Embryonic facial prominence (tissue), 1 donor: Measurements from ENCODE around the gene CHST6.
"Not testable (repeated sequence)": the region's sequence is repeated elsewhere in the genome, so short reads cannot be mapped to it uniquely, and the experiment has no call there.

Source experiments
- DNase-seq: peaks from one replicate; pipeline ENCODE4 v3.0.0-alpha.2; 2016; ENCODE audit errors: extremely low spot score

Gene CHST6

DNA sequence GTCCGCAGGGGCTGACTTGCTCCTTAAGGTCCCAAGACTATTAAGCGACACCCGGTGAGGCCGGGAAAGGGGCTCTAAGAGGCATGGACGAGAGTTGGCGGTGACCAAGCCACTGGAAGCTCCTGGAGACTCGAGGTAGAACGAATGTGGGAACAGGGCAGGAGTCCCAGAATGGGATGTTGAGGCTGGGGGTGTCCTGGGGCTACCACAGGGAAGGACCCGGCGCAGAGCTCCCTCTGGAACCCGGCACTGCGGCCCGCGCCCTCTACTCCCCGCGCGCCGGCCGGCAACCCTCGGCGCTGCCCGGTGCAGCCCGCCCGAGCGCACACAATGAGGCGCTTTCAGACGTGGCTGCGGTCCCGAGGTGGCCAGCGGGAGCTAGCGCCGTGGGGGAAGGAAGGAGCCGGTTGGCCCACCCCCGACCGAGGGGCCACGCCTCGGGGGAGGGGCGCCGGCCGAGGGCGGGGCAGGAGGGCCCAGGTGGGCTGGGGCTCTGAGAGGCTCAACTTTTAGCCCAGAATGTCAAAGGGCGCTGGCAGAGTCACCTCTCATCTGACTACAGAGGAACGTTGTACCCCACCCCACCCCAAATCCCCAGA lies at the start of gene CHST6:
Gene CHST6, minus strand, starts transcription at position 366 of the 599 bp plus-strand sequence. CDS start 15,613 bp downstream, outside the sequence.
- DNase-seq, result no peak

DNA sequence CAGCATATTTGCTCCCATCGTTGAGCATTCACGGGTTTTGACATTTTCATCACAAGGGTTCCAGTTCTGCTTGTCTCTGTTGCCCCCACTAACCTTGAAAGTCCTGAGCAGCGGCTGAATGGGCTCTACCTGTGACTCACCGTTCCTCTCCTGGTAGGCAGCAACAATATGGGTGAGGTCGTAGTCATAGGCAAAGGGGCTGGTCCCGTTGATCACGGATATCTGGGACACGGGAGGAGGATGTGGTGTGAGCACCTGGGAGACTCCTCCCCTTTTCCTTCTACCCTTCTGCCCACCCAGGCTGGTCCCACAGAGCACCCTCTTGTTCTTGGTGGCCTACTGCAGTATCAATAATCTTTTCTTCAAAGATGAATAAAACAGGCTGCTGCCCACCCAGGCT lies 47.2 kb upstream of the CHST6 start:
- not testable (repeated sequence) for DNase-seq

DNA sequence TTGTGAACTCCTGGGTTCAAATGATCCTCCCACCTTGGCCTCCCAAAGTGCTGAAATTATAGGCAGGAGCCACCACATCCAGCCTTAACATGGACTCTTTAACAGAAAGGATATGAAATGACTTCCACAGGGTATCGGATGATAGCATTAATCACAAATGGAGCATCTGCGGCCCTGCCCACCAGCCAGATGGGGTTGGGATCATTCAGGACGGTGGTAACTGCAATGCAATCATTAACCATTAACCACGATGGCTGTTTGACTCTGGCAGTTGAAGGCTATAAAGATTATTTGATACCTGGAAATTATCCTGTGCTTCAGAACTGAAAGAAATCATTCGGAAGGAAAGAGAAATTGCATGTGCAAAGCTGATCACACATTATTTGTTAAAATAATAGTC lies 46.0 kb upstream of the CHST6 start:
- no peak for DNase-seq

DNA sequence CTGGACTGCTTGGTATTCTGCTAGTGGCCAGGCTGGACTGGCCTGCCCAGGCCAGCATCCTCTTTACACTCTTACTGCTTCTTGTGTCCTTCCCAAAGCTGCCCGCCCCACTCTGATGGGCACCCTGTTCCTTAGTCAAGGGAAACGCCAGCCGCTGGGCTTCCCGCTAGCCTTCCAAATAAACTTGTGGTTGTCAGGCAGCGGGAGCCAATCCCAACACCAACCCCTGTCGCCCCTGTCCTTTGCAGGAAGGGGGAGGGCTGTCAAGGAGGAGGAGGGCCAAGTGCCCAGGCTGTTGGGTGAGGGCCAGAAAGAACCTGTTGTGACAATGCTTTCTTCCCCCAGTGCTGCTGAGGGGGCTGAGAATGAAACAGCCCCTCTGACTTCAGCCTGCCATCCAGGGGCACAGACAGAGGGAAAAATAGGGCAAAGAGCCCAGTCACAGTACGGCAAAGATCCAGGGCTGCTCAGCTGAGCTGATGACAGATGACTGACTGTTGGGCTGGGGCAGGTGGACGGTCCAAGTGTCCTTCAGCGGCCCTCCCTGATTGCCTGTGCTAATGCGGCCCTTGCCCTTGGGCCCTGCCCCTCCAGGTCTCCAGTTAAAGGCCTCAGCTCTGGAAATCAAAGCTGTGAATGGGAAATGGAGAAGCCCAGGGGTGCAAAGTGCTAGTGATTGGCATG lies 43.8 kb upstream of the CHST6 start:
- not testable (repeated sequence) for DNase-seq

- no peak for DNase-seq
Measured at GRCh38 chr16:75537776-75538175, 42.5 kb upstream of the CHST6 start.

GRCh38 chr16:75535901-75536300 lies 40.7 kb upstream of the CHST6 start, which contains the start of gene CHST5:
TSS of gene CHST5 (minus strand) at chr16:75536108. CDS start at chr16:75530384, 5,724 bp downstream.
- no peak for DNase-seq

GRCh38 chr16:75535211-75535843 lies 40.1 kb upstream of the CHST6 start:
- DNase-seq, result no peak

DNA sequence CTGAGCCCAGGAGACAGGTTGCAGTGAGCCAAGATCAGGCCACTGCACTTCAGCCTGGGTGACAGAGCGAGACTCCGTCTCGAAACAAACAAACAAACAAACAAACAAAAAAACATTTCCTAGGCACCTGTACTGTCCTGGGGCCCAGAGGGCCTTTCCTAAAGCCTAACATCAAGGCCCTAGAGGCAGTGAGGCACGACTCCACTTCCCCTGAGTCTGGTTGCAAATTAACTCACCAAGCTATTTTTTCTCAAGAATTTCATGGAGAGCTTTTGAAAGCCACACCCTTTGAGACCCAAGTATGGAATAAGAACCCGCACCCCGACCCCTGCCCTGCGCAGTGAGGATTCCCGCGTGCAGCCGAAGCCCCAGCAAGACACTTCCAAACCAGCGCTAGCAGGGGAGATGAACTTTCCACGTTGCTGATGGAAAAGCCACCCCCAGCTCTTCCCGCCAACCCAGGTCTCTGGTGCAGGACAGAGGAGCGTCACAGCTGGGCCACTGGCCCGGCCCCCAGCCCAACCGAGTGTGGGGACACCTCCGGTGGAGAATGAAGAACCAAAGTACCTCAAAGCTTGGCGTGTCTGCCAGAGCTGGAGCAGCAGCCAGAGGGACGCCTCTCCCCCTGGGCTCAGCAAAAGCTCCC lies 39.4 kb upstream of the CHST6 start:
- no peak for DNase-seq

GRCh38 chr16:75532791-75533190 lies 37.5 kb upstream of the CHST6 start:
- DNase-seq, result no peak

- no peak for DNase-seq
Measured at GRCh38 chr16:75532142-75532765, 37.0 kb upstream of the CHST6 start.

- no peak for DNase-seq
Measured at GRCh38 chr16:75529959-75530358, 34.7 kb upstream of the CHST6 start.

DNA sequence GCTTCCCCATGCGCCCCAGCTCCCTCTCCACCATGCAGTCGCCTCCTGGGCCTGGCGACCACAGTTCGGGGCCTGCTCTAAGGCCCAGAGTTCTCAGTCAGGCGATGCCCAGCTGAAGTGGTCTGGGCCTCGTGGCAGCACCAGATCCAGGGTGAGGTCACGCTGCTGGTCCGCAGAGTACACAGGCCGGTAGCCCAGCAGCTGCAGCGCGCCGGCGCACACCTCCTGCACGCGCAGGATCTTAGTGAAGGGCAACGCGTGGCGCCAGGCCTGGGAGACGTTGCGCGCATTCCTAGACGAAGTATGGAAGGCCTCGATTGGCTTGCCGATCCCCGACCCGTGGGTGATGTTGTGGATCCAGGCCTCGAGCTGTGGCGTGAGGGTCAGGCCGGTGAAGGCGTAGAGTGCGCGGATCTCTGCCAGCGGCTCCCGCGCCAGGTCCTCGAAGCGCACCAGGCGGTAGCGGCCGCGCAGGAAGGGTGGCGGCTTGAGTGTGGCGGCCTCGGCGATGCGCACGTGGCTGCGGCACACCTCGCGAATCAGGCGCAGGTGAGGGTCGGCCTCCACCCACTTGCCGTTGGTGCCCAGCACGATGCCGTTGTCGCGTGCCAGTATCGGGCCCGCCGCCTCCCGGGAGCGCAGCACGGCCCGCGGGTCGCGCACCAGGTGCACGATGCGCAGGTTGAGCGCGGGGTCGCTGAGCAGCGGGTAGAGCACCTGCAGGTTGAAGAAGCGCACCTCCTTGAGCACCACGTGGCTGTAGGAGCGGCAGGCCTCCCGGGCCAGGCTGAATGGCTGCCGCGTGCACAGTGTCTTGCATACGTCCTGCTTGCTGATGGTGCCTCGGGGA lies 34.0 kb upstream of the CHST6 start:
- DNase-seq, result no peak

DNA sequence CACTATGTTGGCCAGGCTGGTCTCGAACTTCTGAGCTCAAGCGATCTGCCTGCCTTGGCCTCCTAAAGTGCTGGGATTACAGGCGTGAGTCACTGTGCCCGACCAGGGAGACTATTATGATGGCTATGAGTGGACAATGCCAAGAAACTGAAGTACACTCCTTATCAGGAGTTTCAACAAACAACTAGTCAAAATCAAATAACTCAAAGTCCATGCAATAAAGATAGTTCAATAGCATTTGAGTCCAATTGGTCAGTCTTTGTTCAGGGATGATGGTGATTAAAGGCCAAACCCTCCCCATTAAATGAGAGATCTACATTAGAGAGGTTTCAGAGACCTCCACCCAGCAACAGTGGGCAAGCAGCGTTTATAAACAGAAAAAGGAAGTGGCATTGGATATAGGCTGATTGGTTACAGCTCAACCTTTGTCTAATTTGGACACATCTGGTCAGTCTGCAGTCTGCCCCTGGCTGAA lies 32.6 kb upstream of the CHST6 start:
- DNase-seq, result no peak

DNA sequence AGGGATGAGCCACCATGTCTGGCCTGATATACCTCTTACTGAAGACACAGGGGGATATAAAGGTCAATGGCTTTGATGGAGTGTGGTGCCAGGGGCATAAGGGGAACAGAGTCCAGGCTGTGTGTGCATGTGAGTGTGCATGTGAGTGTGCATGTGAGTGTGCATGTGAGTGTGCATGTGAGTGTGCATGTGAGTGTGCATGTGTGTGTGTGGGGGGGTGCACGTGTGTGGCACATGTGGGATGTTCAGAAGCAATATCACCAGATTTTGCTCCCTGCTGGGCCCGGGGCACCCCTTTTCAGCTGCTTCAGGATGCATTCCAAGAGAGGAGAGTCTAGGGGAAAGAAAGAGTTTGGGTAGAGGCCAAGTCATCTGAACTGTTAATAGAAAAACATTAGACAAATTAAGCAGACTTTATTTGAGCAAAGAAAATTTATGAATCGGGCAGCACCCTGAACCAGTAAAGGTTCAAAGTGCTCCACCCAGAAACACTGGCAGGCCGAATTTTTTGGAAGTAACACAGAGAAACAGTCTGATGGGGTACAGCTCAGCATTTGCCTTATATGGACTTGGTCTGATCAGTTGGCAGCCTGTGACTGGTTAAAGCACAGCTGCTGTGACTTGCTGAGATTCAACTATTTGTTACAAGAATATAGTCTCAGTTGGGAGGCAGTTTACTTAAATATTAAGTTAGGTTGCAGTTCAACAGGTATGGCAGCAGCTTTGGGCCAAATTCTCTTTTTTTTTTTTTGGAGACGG lies 31.0 kb upstream of the CHST6 start:
- no peak for DNase-seq

DNA sequence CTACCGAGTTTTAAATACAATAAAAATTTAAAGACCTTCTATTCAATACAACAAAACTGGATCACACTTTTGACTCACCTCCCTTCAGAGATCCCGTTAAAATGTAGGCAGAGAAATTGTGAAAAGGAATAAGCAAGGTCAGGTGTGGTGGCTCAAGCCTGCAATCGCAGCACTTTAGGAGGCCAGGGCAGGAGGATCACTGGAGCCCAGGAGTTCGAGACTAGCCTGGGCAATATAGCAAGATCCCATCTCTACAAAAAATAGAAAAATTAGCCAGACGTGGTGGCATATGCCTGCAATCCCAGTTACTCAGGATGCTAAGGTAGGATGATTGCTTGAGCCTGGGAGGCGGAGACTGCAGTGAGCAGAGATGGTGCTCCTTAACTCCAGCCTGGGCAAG lies 23.9 kb upstream of the CHST6 start:
- no peak for DNase-seq

DNA sequence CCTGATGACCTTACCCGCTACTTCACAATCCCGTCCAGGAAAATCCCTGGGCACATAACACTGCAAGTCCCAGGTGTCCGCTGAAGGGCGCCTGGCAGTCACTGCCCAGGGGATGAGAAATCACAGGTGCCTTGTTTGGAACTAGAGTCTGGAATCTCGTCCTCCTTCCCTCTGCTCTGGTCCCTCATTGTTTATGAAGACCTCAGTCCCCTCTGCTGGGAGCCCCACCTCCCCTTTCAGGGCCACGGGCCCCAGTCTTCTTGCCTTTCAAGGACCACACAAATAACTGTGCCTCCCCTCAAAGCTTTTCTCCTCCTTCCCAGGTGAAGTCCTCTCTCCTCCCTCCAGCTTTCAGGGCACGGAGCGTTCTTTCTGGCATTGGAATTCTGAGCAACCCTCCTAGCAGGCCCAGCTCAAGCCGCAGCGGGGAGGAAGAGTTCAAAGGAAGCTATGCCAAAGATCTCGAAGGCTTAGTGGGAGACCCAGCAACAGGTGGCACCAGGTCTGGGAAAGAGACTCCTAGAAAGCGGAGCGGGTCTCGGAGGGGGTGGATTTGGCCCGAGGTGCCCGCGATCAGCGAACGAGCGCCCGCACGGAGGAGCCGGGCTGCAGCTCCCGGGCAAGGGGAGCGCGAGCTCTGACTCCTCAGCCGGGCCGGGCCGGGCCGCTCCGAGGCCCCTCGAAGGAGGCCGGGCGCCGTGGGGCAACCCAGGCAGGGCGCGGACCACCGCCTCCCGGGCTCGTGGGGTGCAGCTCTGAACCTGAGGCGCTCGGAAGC lies 21.1 kb upstream of the CHST6 start:
- DNase-seq, result not testable (repeated sequence)

- DNase-seq, result no peak
Measured at GRCh38 chr16:75514296-75514695, 19.1 kb upstream of the CHST6 start.

- DNase-seq, result no peak
Measured at GRCh38 chr16:75506574-75506973, 11.3 kb upstream of the CHST6 start.

DNA sequence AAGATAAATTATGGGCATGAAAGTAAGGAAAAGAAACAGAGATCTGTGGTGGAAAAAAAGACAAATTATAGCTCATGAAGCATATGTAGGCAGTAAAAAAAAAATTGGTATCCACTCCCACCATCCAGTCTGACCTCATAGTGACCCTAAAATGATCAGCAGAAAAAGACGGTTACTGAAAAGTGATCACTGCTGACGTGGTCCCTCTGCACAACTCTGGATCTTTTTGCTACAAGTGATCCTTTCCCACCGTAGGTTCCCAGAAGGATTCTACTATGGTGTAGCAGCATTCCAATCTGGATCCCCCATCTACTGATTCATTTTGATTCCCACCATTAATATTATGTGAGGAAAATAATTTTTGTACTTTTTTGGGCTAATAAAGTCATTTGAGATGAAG lies 10.9 kb upstream of the CHST6 start:
- DNase-seq, result no peak
